Fibroblast of lung (primary cell): ENCODE data around the gene PXYLP1.

Source experiments
- CTCF ChIP-seq, 2 donors: IDR thresholded peaks in 1 of 2; conservative IDR thresholded peaks in 1 of 2; 1 replicate in 1 of 2; 2 replicates in 1 of 2; pipeline ENCODE4 v1.5.1; 2011 to 2012; ENCODE audit warnings: low read length in 2 of 2, control low read depth in 1 of 2, inconsistent platforms in 1 of 2, low read depth in 1 of 2, mild to moderate bottlenecking in 1 of 2
- EZH2 ChIP-seq: IDR thresholded peaks from 2 replicates; pipeline ENCODE4 v1.5.1; 2012; ENCODE audit warnings: low read length, control low read depth, mild to moderate bottlenecking; ENCODE audit errors: missing control alignments

GRCh38 chr3:141227216-141227615, 4.4 kb upstream of the PXYLP1 start:
- TF ChIP-seq CTCF (conservative IDR thresholded peaks at IDR 0.05 in 1 of 2, IDR thresholded peaks at IDR 0.05 in 1 of 2; ENCODE audit: low read depth in 1 of 2, low read length in 2 of 2): no peak
- TF ChIP-seq EZH2: no peak
